ENCODE results near the gene WDR35.
A peak's percentile ranks its signal among the peaks of the same experiment; 100 is the strongest.

WDR35 gene

GRCh38 chr2:19990416-19990728 is 467 bp upstream of the WDR35 start:
- TF ChIP-seq PAX5 (IDR thresholded peaks at IDR 0.05; ENCODE audit: insufficient read depth, low read length, severe bottlenecking) (no peak), TAF1 (IDR thresholded peaks at IDR 0.05; ENCODE audit: low read depth, low read length) (no peak)
- DNase-seq (ENCODE audit: insufficient read length, low spot score) = no peak
- FAIRE-seq = no peak

GRCh38 chr2:19989342-19989666 is 601 bp downstream of the WDR35 start:
- TF ChIP-seq TAF1 (IDR thresholded peaks at IDR 0.05; ENCODE audit: low read depth, low read length) = no peak
- no peak for TF ChIP-seq POLR2A (IDR thresholded peaks at IDR 0.05; ENCODE audit: low read depth, low read length)
- FAIRE-seq (peak; percentile 76), DNase-seq (ENCODE audit: insufficient read length, low spot score) (no peak)

GRCh38 chr2:19988600-19988999 is 1.3 kb downstream of the WDR35 start:
- DNase-seq (ENCODE audit: insufficient read length, low spot score) (no peak), FAIRE-seq (no peak)
- no peak for TF ChIP-seq SPI1 (IDR thresholded peaks at IDR 0.05; ENCODE audit: low read depth, low read length)
- TF ChIP-seq POLR2A (IDR thresholded peaks at IDR 0.05; ENCODE audit: low read depth, low read length) = no peak
- no peak for TF ChIP-seq PAX5 (IDR thresholded peaks at IDR 0.05; ENCODE audit: insufficient read depth, low read length, severe bottlenecking)
- TF ChIP-seq TAF1 (IDR thresholded peaks at IDR 0.05; ENCODE audit: low read depth, low read length) = no peak
- no peak for TF ChIP-seq POLR2AphosphoS5 (IDR thresholded peaks at IDR 0.05; ENCODE audit: low read depth, low read length)
- TF ChIP-seq POU2F2 (IDR thresholded peaks at IDR 0.05; ENCODE audit: low read depth, low read length) = no peak

GRCh38 chr2:19987936-19988335 is 2.0 kb downstream of the WDR35 start:
- DNase-seq (ENCODE audit: insufficient read length, low spot score) (peak; percentile 17), FAIRE-seq (peak; percentile 89)
- no peak for TF ChIP-seq POLR2AphosphoS5 (IDR thresholded peaks at IDR 0.05; ENCODE audit: low read depth, low read length)
- TF ChIP-seq SPI1 (IDR thresholded peaks at IDR 0.05; ENCODE audit: low read depth, low read length) = peak; percentile 93

GRCh38 chr2:19982268-19982667 is 7.6 kb downstream of the WDR35 start:
- no peak for TF ChIP-seq SPI1 (IDR thresholded peaks at IDR 0.05; ENCODE audit: low read depth, low read length)
- TF ChIP-seq PAX5 (IDR thresholded peaks at IDR 0.05; ENCODE audit: insufficient read depth, low read length, severe bottlenecking) = no peak
- TF ChIP-seq TAF1 (IDR thresholded peaks at IDR 0.05; ENCODE audit: low read depth, low read length) = no peak
- TF ChIP-seq POLR2A (IDR thresholded peaks at IDR 0.05; ENCODE audit: low read depth, low read length) = no peak
- no peak for TF ChIP-seq POU2F2 (IDR thresholded peaks at IDR 0.05; ENCODE audit: low read depth, low read length)
- no peak for TF ChIP-seq POLR2AphosphoS5 (IDR thresholded peaks at IDR 0.05; ENCODE audit: low read depth, low read length)
- DNase-seq (ENCODE audit: insufficient read length, low spot score) (no peak), FAIRE-seq (no peak)

GRCh38 chr2:19979932-19980331 is 10.0 kb downstream of the WDR35 start:
- DNase-seq (ENCODE audit: insufficient read length, low spot score) (no peak), FAIRE-seq (no peak)
- TF ChIP-seq SPI1 (IDR thresholded peaks at IDR 0.05; ENCODE audit: low read depth, low read length) = no peak
- TF ChIP-seq TAF1 (IDR thresholded peaks at IDR 0.05; ENCODE audit: low read depth, low read length) = no peak
- TF ChIP-seq PAX5 (IDR thresholded peaks at IDR 0.05; ENCODE audit: insufficient read depth, low read length, severe bottlenecking) = no peak
- TF ChIP-seq POU2F2 (IDR thresholded peaks at IDR 0.05; ENCODE audit: low read depth, low read length) = no peak
- no peak for TF ChIP-seq POLR2A (IDR thresholded peaks at IDR 0.05; ENCODE audit: low read depth, low read length)
- no peak for TF ChIP-seq POLR2AphosphoS5 (IDR thresholded peaks at IDR 0.05; ENCODE audit: low read depth, low read length)

GRCh38 chr2:19973466-19973865 is 16.4 kb downstream of the WDR35 start:
- no peak for TF ChIP-seq TAF1 (IDR thresholded peaks at IDR 0.05; ENCODE audit: low read depth, low read length)
- TF ChIP-seq SPI1 (IDR thresholded peaks at IDR 0.05; ENCODE audit: low read depth, low read length) = no peak
- no peak for TF ChIP-seq POLR2AphosphoS5 (IDR thresholded peaks at IDR 0.05; ENCODE audit: low read depth, low read length)
- no peak for TF ChIP-seq POLR2A (IDR thresholded peaks at IDR 0.05; ENCODE audit: low read depth, low read length)
- no peak for TF ChIP-seq POU2F2 (IDR thresholded peaks at IDR 0.05; ENCODE audit: low read depth, low read length)
- TF ChIP-seq PAX5 (IDR thresholded peaks at IDR 0.05; ENCODE audit: insufficient read depth, low read length, severe bottlenecking) = no peak
- FAIRE-seq = no peak
- DNase-seq (ENCODE audit: insufficient read length, low spot score) = no peak

- FAIRE-seq = no peak
- TF ChIP-seq POLR2AphosphoS5 (IDR thresholded peaks at IDR 0.05; ENCODE audit: low read depth, low read length) (no peak), POLR2A (IDR thresholded peaks at IDR 0.05; ENCODE audit: low read depth, low read length) (no peak), POU2F2 (IDR thresholded peaks at IDR 0.05; ENCODE audit: low read depth, low read length) (no peak), TAF1 (IDR thresholded peaks at IDR 0.05; ENCODE audit: low read depth, low read length) (no peak), PAX5 (IDR thresholded peaks at IDR 0.05; ENCODE audit: insufficient read depth, low read length, severe bottlenecking) (no peak), SPI1 (IDR thresholded peaks at IDR 0.05; ENCODE audit: low read depth, low read length) (no peak)
- no peak for DNase-seq (ENCODE audit: insufficient read length, low spot score)
Observed at GRCh38 chr2:19971691-19972090, 18.2 kb downstream of the WDR35 start.

- DNase-seq (ENCODE audit: insufficient read length, low spot score) (no peak), FAIRE-seq (no peak)
- TF ChIP-seq POLR2AphosphoS5 (IDR thresholded peaks at IDR 0.05; ENCODE audit: low read depth, low read length) = no peak
- no peak for TF ChIP-seq POU2F2 (IDR thresholded peaks at IDR 0.05; ENCODE audit: low read depth, low read length)
- no peak for TF ChIP-seq SPI1 (IDR thresholded peaks at IDR 0.05; ENCODE audit: low read depth, low read length)
- TF ChIP-seq POLR2A (IDR thresholded peaks at IDR 0.05; ENCODE audit: low read depth, low read length) = no peak
- TF ChIP-seq TAF1 (IDR thresholded peaks at IDR 0.05; ENCODE audit: low read depth, low read length) = no peak
- no peak for TF ChIP-seq PAX5 (IDR thresholded peaks at IDR 0.05; ENCODE audit: insufficient read depth, low read length, severe bottlenecking)
Observed at GRCh38 chr2:19963386-19963785, 26.5 kb downstream of the WDR35 start.

- peak; percentile 52 for FAIRE-seq
- TF ChIP-seq SPI1 (IDR thresholded peaks at IDR 0.05; ENCODE audit: low read depth, low read length) (no peak), POLR2A (IDR thresholded peaks at IDR 0.05; ENCODE audit: low read depth, low read length) (no peak), PAX5 (IDR thresholded peaks at IDR 0.05; ENCODE audit: insufficient read depth, low read length, severe bottlenecking) (no peak), POU2F2 (IDR thresholded peaks at IDR 0.05; ENCODE audit: low read depth, low read length) (no peak), POLR2AphosphoS5 (IDR thresholded peaks at IDR 0.05; ENCODE audit: low read depth, low read length) (no peak), TAF1 (IDR thresholded peaks at IDR 0.05; ENCODE audit: low read depth, low read length) (no peak)
- peak; percentile 47 for DNase-seq (ENCODE audit: insufficient read length, low spot score)
Observed at GRCh38 chr2:19955544-19956422, 34.1 kb downstream of the WDR35 start.
